Epithelial cell of proximal tubule (primary cell): ENCODE results near the gene ANKEF1. TPM values are rescaled to one million over a fixed set of nuclear protein-coding genes. Genes with fewer than 3 reads are reported as not detected.

Experiments used
- DNase-seq: peaks from one replicate; pipeline ENCODE4 v3.0.0-alpha.2; 2011; ENCODE audit warnings: low read depth
- H3K4me3 ChIP-seq: 2 replicates; pipeline ENCODE4 v1.5.1; 2011; ENCODE audit warnings: low read depth, mild to moderate bottlenecking, low read length
- total RNA-seq: library from RNA; depleted of rRNA; stranded (reverse); fragments of >200 nt; gene quantifications from 2 replicates; pipeline ENCODE4 v1.2.3, GENCODE V29; 2015
- TF ChIP-seq, protein P1 (sequence below): conservative IDR thresholded peaks from 2 replicates; pipeline ENCODE4 v1.5.1; 2012; ENCODE audit warnings: low read depth, mild to moderate bottlenecking, low read length

The ANKEF1 gene
- total RNA-seq, 1 donor from 2014 or later, result 3.6 TPM

DNA sequence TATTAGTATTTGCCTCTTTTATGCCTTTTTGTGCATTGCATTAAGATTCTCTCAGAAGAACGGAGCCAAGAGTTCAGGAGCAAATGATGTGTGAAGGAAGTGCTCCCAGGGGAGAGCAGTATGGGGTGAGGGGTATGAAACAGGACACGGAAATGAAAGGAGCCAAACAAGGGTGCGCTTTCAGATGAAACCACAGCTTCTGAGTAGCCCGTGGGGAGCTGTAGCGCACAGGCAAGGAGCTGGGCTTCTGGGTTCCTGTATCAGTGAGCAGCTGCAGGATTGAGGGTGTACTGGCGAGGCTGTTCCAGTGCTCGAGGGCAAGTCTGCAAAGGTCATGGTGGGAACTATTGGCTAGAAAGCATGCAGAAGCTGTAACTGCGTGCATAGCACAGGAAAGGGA is 25.4 kb downstream of the ANKEF1 start:
- no peak overlapping the region for H3K4me3 ChIP-seq
- no peak for DNase-seq
- TF ChIP-seq, protein P1, sequence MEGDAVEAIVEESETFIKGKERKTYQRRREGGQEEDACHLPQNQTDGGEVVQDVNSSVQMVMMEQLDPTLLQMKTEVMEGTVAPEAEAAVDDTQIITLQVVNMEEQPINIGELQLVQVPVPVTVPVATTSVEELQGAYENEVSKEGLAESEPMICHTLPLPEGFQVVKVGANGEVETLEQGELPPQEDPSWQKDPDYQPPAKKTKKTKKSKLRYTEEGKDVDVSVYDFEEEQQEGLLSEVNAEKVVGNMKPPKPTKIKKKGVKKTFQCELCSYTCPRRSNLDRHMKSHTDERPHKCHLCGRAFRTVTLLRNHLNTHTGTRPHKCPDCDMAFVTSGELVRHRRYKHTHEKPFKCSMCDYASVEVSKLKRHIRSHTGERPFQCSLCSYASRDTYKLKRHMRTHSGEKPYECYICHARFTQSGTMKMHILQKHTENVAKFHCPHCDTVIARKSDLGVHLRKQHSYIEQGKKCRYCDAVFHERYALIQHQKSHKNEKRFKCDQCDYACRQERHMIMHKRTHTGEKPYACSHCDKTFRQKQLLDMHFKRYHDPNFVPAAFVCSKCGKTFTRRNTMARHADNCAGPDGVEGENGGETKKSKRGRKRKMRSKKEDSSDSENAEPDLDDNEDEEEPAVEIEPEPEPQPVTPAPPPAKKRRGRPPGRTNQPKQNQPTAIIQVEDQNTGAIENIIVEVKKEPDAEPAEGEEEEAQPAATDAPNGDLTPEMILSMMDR, result no peak

DNA sequence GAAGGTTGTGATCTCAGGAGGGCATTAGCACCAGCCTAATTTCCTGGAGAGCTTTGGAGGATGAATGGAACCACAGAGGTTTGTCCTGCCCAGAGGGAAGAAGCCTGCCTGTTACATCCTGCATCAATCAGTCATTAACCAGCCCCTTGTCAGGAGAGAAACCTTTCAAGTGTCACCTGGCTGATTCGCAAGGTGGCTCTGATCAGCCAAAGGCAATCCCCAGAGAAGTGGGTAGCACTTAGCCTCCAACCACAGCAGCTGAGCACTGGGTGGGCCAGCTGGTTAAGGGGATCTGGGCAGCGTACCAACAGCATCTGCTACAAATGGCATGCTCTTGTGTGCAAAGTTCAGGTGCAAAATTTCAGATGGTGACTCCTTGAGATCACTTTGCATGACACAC is 26.9 kb downstream of the ANKEF1 start:
- TF ChIP-seq, protein P1, result no peak
- no peak for DNase-seq
- no peak overlapping the region for H3K4me3 ChIP-seq

DNA sequence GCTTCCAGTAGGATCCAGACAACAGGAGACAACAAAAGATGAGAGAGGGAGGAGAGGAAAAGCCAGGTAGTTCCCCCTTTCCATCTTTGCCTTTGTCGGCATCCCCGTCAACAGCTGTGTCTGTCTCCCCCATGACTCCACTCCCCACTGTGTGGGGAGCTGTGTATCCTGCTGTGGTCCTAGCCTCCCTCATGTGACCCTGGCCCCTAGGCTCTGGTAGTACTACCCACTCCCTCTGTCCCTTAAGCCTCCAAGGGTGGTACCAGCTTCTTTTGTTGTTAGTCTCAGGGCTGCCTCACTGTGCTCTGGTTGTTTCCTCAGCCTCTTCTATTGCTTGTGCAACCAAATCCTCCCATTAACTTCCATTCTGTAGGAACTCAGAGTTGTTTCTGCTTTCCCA is 28.7 kb downstream of the ANKEF1 start:
- DNase-seq, result no peak
- TF ChIP-seq, protein P1, result no peak
- no peak overlapping the region for H3K4me3 ChIP-seq

DNA sequence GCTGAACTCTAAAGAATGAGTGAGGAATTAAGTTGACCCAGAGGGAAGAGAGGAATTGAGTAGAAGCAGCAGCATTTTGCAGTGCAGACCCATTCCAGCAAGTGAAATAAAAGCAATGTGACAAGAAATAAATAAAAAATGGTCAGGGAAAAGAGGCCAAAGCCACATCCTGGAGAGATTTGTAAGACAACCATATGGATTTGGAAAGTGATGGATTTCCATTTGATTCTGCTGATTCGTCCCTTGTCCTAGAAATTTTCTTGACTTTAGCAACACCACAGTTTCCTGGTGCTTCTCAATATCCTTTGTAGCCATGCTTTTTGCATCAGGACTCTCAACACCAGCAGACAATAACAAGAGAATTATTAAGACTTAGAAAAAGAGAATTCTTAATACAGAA is 29.8 kb downstream of the ANKEF1 start:
- DNase-seq, result no peak
- no peak overlapping the region for H3K4me3 ChIP-seq
- TF ChIP-seq, protein P1, result no peak

DNA sequence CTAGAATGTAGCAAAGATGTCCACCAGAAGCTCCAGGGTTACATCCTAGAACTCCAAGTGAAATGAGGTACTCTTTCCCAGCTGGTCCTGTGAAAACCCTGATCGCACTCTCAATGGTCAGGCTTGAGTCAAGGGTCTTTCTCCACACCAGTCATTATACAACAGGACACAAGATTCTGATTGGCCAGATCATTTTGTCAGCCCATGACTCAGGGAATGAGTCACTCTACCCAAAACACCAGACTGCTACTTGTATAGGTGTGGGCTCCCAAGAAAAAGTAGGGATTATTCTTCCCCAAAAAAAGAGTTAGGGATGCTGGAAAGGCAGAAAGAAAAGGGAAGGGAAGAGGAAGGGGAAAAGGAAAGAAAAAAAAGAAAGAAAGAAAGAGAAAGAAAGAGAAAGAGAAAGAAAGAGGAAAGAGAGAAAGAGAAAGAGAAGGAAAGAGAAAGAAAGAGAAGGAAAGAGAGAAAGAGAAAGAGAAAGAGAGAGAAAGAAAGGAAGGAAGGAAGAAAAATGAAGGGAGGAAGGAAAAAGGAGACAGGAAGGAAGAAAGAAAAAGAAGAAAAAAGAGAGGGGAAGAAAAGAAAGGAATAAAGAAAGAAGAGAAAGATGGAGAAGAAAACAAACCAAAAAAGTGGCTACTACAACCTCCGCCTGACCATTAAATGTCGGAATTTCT is 30.5 kb downstream of the ANKEF1 start:
- no peak overlapping the region for H3K4me3 ChIP-seq
- DNase-seq, result no peak
- TF ChIP-seq, protein P1, result no peak

GRCh38 chr20:10067321-10067720 is 32.5 kb downstream of the ANKEF1 start:
- DNase-seq, result no peak
- TF ChIP-seq, protein P1, result no peak
- no peak overlapping the region for H3K4me3 ChIP-seq

- no peak overlapping the region for H3K4me3 ChIP-seq
- peak; percentile 32 for DNase-seq
- TF ChIP-seq, protein P1, result no peak
Measured at GRCh38 chr20:10074513-10074912, 39.7 kb downstream of the ANKEF1 start.
